Activated T-cell treated with anti-CD3 and anti-CD28 coated beads for 1 hour (primary cell): ENCODE measurements around the gene KRTAP5-2.
"Not testable (repeated sequence)": the region's sequence is repeated elsewhere in the genome, so short reads cannot be mapped to it uniquely, and the experiment has no call there.

Experiments
- DNase-seq: peaks from one replicate; pipeline ENCODE4 v3.0.0-alpha.2; 2020; ENCODE audit warnings: low read depth

The KRTAP5-2 gene

DNA sequence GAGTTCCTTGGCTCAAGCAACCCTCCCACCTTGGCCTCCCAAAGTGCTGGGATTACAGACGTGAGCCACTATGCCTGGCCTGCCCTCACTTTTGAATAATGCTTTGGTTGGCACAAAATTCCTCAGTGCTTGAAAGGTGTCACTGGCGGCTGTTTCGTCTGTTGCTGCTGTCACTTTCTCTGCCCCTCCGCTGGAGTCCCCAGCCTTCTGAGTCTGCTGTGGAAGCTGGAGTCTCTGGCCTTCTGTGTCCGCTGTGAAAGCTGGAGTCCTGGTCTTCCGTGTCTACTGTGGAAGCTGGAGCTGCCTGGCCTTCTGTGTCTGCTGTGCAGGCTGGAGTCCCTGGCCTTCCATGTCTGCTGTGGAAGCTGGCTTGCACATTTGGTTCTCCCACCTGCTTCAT is 8.1 kb downstream of the KRTAP5-2 start:
- no peak for DNase-seq

DNA sequence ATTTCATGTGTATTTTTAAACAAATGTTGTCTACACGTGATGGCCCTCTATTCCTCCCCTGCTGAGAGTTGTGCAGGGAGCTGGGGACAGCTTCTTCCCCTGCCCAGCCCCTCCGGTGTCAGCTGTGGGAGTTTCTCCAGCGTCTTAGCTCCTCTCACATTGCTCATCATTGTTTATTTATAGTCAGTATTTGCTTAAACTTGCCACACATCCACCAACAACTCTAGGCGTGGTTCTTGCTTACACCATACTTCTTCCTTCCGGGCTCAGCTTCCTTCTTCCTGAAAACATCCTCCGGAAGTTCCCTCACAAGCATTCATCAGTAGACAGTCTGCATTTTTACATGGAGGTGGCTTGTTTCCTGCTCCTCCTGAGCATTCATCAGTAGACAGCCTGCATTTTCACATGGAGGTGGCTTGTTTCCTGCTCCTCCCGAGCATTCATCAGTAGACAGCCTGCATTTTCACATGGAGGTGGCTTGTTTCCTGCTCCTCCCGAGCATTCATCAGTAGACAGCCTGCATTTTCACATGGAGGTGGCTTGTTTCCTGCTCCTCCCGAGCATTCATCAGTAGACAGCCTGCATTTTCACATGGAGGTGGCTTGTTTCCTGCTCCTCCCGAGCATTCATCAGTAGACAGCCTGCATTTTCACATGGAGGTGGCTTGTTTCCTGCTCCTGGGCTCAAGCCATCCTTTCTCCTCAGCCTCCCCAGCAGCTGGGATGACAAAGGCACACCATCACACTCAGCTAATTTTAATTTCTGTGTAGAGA is 8.7 kb downstream of the KRTAP5-2 start:
- not testable (repeated sequence) for DNase-seq

GRCh38 chr11:1586699-1587098 is 11.4 kb downstream of the KRTAP5-2 start:
- no peak for DNase-seq

DNA sequence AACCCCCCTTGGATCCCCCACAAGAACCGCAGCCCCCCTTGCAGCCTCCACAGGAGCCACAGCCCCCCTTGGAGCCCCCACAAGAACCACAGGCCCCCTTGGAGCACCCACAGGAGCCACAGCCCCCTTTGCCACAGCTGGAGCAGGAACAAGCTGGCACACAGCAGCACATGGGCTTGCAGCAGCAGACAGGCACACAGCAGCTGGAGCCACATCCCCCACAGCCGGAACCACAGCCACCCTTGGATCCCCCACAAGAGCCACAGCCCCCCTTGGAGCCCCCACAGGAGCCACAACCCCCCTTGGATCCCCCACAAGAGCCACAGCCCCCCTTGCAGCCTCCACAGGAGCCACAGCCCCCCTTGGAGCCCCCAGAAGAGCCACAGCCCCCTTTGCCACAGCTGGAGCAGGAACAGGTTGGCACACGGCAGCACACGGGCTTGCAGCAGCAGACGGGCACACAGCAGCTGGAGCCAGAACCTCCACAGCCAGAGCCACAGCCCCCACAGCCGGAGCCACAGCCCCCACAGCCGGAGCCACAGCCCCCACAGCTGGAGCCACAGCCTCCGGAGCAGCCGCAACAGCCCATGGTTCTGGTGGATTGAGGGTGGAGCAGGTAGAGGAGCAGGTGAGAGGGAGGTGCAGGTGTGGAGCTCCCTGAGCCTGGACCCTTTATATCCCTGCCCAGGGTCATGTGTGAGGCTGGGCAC is 13.3 kb downstream of the KRTAP5-2 start, which contains the start of gene KRTAP5-1:
KRTAP5-1 (minus strand) TSS at position 623 of the 710 bp plus-strand sequence; CDS start at position 589, 34 bp downstream.
- not testable (repeated sequence) for DNase-seq

DNA sequence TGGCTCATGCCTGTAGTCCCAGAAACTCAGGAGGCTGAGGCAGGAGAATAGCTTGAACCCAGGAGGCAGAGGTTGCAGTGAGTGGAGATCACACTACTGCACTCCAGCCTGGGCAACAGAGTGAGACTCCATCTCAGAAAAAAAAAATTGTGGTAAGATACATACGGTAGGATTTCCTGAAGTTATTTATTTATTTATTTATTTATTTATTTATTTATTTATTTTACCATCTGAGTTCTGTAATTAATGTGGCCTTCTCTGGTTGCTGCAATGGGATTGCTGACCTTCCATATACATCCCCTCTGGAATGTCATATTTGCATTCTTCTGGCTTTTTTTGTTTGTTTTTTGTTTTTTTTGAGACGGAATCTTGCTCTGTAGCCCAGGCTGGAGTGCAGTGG is 15.2 kb downstream of the KRTAP5-2 start:
- not testable (repeated sequence) for DNase-seq

DNA sequence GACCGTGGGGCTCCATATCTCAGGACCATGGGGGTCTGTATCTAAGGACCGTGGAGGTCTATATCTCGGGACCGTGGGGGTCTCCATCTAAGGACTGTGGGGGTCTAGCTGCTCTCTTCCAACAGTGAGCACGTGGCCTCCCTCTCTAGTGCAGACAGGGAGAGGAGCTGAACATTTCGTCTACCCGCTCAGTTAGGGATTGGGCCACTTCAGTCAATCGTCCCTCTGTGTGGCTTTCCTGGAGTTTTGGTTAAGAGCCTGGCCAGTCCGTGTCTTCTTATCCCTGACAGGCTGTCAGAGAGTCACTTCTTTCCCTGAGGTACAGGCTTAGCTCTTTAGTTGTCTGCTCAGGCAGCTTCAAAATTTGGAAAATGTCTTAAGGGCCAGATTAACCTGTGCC is 16.1 kb downstream of the KRTAP5-2 start:
- DNase-seq, result no peak

DNA sequence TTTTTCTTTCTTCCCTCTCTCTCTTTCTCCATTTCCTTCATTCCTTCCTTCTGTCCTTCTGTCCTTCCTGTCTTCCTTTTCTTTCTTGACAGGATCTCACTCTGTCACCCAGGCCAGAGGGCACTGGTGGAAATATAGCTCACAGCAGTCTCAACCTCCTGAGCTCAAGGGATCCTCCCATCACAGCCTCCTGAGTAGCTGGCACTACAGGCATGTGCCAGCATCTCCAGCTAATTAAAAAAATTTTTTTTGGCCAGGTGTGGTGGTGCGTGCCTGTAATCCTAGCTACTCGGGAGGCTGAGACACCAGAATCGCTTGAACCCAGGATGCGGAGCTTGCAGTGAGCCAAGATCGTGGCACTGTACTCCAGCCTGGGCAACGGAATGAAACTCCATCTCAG is 21.3 kb downstream of the KRTAP5-2 start:
- DNase-seq, result no peak

DNA sequence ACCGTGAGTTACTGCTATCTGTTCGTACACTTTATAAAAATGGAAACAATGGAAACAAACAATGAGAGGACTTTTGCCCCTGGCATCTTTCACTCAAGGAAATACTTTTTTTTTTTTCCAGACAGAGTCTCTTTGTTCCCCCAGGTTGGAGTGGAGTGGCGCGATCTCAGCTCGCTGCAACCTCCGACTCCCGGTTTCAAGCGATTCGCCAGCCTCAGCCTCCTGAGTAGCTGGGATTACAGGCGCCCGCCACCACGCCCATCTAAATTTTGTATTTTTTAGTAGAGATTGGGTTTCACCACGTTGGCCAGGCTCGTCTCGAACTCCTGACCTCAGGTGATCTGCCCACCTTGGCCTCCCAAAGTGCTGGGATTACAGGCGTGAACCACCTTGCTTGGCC is 22.3 kb downstream of the KRTAP5-2 start:
- not testable (repeated sequence) for DNase-seq

DNA sequence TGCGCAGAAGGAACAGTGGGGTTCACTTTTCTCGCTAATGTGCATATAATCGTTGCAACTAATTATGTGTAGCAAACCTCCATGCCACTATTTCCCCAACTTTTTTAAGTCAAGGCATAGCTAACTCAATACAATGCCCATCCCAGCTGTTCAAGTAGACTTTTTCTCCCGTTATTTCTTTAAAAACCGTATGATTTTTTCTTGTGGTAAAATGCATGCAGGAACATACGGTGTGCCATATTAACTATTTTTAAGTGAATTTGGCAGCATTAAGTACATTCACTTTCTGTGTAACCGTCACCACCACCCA is 23.2 kb downstream of the KRTAP5-2 start:
- no peak for DNase-seq

DNA sequence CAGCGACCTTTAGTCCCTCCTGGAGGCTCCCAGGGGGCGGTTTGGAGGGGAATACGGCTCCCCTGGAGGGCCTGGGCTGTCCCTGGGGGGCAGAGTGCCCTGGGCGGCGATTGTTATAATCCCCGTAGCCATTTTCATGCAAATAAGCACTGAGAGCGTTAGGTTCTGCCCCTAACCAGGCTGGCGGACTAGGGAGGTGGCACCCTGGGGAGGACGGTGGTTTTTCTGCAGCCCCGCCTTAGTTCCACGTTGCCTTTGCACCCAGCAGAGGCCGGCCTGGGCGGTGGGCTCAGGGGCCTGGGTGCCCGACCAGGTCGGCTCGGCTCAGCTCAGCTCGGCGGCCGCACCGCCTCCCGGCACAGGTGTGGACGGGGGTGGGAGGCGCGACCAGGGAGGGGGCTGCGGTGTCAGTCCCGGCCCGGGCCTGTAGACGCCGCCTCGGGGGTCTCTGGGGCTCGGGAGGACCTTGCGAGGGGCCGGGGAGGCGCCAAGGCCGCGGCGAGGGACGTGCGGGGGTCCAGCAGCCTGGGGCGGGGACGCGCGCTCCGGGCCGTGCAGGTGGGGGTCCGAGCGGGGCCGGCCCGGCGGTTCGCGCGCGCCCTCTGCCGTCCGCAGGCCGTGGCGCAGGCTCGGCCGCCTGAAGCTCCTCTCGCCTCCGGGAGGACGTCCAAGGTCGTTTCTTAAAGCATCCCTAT is 23.7 kb downstream of the KRTAP5-2 start:
- DNase-seq, result peak; percentile 35

- no peak for DNase-seq
Measured at GRCh38 chr11:1573903-1574237, 24.2 kb downstream of the KRTAP5-2 start.

DNA sequence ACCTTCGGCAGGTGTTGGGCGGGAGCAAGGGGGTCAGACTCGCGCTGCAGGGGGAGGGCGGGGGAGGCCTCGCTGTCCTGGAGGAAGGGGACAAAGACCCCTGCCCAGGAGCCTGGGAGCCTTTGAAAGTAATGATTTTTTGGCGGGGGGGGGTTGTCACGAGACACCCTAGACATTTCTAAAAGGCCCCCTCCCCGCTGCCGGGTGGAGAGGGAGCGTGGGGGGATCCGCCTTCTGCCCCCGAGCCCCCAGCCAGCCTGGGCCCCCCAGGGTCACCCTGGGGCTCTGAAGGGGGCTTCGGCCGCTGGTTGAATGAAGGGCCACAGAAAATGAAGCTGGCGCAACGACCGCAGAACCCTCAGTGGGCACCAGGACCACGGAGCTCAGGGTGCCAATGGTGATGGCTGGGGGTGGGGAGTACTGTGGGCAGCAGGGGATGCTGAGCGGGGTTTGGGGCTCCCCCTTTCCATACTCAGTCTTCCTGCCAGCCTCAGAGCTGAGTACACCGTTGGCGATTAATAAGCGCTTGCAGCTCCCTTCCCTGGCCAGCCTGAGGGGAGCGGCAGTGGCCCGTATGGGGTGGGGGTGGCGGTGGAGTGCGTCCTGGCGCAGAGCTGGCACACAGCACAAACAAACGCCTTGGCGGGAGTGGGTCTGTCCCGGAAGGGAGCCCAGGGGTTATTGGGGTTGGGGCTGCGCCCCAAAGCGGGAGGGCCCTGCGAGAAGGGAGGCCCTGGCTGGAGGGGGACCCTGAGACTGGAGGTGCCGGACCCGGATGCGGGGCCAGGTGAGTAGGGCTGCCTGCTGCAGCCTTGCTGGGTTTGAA is 24.8 kb downstream of the KRTAP5-2 start:
- DNase-seq, result no peak

DNA sequence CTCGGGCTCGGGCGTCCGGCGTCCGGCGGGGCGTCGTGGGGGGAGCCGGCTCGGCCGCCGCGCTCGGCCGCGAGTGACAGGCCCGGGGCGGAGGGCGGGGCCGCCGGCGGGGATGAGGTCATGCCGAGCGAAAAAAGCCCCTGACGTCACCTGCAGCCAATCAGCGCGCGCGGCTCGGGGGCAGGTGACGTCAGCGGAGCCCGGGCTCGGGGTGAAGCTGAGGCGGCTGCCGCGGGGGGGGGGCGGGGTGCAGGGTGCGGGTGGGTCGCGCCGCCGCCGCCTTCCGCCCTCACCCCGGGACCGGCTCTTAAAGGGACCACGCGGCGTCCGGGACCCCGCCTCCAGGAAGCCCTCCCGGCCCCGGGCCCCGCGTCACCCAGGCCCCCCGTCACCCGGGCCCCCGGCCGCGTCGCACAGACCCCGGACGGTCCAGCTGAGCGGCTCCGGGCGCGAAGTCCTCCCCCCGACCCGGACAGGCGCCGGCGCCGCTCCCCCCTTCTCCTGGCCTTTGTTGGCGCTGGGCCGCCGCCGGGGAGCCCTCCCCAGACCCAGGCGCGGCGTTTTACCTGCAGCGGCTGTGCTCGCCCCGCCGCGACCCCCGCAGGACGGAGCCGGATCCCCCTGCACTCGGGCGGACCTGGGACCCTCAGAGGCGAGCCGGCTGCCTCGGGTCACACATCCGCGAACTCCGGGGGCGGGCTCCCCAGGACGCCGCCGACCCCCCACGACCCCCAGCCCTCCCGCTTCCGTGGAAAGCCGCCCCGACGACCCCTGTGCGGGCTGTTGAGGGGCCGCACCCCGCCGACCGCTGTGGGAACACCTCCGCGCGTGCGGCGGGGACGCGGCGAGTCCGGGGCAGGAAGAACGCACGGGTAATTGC is 25.7 kb downstream of the KRTAP5-2 start, which contains the start of gene DUSP8:
DUSP8 (minus strand) TSS at position 75 of the 880 bp plus-strand sequence. CDS start 6,445 bp downstream, outside the sequence.
- peak; percentile 94 for DNase-seq

GRCh38 chr11:1571760-1572196 is 26.3 kb downstream of the KRTAP5-2 start:
- no peak for DNase-seq

DNA sequence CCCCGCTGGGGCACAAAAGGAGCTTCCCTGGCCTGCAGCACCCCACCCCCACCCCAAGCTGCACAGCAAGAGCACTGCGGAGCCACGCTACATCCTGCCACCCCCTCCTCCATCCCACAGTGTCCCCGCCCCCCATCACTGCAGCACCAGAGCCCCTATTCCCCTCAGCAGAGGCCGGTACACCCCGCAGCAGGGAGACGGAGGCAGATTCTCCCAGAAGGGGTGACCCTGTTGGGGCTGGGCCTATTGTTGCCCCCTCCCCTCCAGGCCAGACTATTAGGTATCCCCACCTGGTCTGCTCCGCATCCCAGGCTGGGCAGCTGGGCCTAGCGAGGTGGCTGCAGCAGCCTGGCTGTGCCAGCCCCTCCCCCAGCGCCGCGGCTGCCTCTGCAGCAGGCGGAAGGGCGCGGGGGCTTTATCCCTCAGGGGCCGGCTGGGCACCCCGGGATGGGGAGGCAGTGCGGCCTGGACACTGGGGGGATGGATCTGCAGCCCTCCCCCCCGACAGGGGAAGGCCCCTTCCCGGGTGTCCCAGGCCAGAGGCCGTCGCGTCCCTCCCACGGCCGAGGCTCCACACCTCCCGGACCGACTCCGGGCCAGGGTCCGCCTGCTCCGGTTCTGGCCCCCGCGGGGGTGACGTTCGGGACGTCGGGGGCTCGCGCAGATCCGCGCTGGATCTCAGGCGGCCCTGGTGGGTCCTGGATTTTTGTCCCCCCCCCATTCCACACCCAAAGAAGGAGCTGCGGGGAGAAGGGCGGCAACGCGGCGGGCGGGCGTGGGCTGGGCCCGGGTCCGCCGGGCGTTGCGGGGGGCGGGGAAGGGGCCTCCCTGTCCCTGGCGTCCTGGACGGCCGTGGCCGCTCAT is 27.0 kb downstream of the KRTAP5-2 start:
- DNase-seq, result no peak

DNA sequence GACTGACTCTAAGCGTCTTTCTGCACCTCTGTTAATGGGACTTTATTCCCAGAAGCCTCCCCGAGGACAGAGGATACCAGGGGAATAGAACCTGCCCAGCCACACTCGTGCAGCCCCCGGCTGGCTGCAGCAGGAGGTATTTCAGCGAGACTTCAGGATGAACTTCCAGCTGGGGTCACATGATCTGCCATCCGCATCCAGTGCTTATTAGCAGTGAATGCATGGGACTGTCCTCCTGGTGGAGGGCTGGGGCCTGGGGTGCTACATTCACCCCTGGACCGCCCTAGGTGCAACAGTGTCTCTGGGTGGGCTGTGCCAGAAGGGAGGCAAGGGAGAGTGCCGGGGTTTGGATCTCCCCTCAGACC is 27.6 kb downstream of the KRTAP5-2 start:
- no peak for DNase-seq

- DNase-seq, result no peak
Measured at GRCh38 chr11:1570001-1570453, 28.1 kb downstream of the KRTAP5-2 start.

DNA sequence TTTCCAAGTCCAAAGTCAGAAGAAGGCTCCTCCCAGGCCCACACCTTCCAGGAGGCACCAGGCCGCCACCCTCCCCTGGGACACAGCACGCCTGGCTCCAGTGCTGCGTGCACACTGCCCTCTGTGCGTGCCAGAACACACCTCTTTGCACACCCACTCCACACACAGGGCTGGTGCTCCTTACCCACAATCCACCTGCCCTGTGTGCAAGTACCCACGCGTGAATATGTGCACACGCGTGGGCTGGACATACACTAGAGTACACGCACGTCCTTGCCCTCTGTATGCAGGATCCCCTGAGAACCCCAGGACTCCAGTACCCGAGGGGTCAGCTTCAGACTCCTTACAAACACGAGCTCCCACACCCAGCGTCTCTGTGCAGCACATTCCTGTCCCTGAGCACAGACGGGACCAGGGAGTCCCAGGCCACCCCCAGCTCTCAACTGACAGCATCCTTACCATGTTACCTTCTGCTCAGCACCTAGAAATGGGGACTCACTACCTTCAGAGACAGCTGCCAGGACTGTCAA is 28.8 kb downstream of the KRTAP5-2 start:
- DNase-seq, result no peak

DNA sequence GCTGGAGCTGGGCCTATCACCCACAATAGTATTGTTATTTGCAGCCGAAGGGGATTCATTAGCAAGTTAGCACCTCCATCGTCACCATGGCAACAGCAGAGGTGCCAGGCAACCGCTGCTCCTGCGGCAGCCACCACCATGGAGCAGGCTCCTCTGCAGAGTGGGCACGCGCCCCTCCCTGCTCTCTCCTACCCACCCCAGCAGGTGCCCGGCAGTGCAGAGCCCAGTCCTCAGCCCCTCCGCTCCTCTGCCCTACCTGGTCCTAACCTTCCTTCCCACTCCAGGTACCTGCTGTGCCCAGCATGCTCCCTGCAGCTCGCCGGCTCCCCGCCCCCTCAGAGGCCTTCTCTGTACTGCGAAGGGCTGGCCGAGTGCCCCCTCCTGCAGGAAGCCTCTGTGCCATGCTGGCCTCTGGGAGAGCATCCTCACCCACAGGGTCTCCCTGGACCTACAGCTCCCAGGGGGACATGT is 29.6 kb downstream of the KRTAP5-2 start:
- DNase-seq, result no peak

- DNase-seq, result no peak
Measured at GRCh38 chr11:1567721-1568100, 30.4 kb downstream of the KRTAP5-2 start.
